ENCODE measurements around the gene TARBP1.

TARBP1 gene

GRCh38 chr1:234396092-234396491 lies 82.9 kb downstream of the TARBP1 start:
- Histone ChIP-seq H3K79me2 (ENCODE audit: insufficient read depth, low read length) (no peaks in the 10 kb centered on the region), H3K9ac (ENCODE audit: low read depth, low read length) (no peak overlapping the region), H3K4me2 (ENCODE audit: insufficient read depth, low read length) (no peak overlapping the region), H3K27ac (ENCODE audit: low read length) (no peak overlapping the region), H3K27me3 (ENCODE audit: insufficient read depth, low read length, poor library complexity) (no peaks in the 10 kb centered on the region), H3K9me3 (ENCODE audit: insufficient read depth, low read length, severe bottlenecking) (no peaks in the 10 kb centered on the region), H3K4me1 (ENCODE audit: insufficient read depth, low read length) (peaks cover 8% of the 10 kb centered on the region), H4K20me1 (ENCODE audit: insufficient read depth, low read length) (no peaks in the 10 kb centered on the region), H2AFZ (ENCODE audit: low read depth, low read length) (no peak overlapping the region), H3K4me3 (ENCODE audit: low read depth in 1 of 2, low read length in 2 of 2) (no peak overlapping the region), H3K36me3 (ENCODE audit: insufficient read depth, low read length) (peaks cover 66% of the 10 kb centered on the region)
- TF ChIP-seq CTCF (IDR thresholded peaks at IDR 0.05; ENCODE audit: borderline replicate concordance, extremely low read depth, low read length, poor library complexity, severe bottlenecking) = no peak
- no peak for ATAC-seq (ENCODE audit: insufficient read depth, low read depth)
- DNase-seq = no peak

- DNase-seq = no peak
- no peaks in the 10 kb centered on the region for H4K20me1 ChIP-seq (ENCODE audit: insufficient read depth, low read length)
These were observed 83.7 kb downstream of the TARBP1 start for GRCh38 chr1:234395297-234395696.

GRCh38 chr1:234393190-234393589 lies 85.8 kb downstream of the TARBP1 start:
- Histone ChIP-seq H2AFZ (ENCODE audit: low read depth, low read length) (no peak overlapping the region), H3K9me3 (ENCODE audit: insufficient read depth, low read length, severe bottlenecking) (no peaks in the 10 kb centered on the region), H3K4me1 (ENCODE audit: insufficient read depth, low read length) (no peaks in the 10 kb centered on the region), H3K36me3 (ENCODE audit: insufficient read depth, low read length) (peaks cover 58% of the 10 kb centered on the region), H3K4me3 (ENCODE audit: low read depth in 1 of 2, low read length in 2 of 2) (no peak overlapping the region), H3K27me3 (ENCODE audit: insufficient read depth, low read length, poor library complexity) (no peaks in the 10 kb centered on the region), H3K79me2 (ENCODE audit: insufficient read depth, low read length) (no peaks in the 10 kb centered on the region), H3K9ac (ENCODE audit: low read depth, low read length) (no peak overlapping the region), H4K20me1 (ENCODE audit: insufficient read depth, low read length) (no peaks in the 10 kb centered on the region), H3K4me2 (ENCODE audit: insufficient read depth, low read length) (no peak overlapping the region), H3K27ac (ENCODE audit: low read length) (no peak overlapping the region)
- no peak for TF ChIP-seq CTCF (IDR thresholded peaks at IDR 0.05; ENCODE audit: borderline replicate concordance, extremely low read depth, low read length, poor library complexity, severe bottlenecking)
- TF ChIP-seq EZH2 (IDR thresholded peaks at IDR 0.05; ENCODE audit: borderline replicate concordance, low read depth, low read length, severe bottlenecking) = no peak
- ATAC-seq (ENCODE audit: insufficient read depth, low read depth) (no peak), DNase-seq (no peak)

More at GRCh38 chr1:234395297-234395696, 83.7 kb downstream of the TARBP1 start:
- no peak for TF ChIP-seq EZH2 (IDR thresholded peaks at IDR 0.05; ENCODE audit: borderline replicate concordance, low read depth, low read length, severe bottlenecking)
- no peak for TF ChIP-seq CTCF (IDR thresholded peaks at IDR 0.05; ENCODE audit: borderline replicate concordance, extremely low read depth, low read length, poor library complexity, severe bottlenecking)
- H3K4me3 ChIP-seq (ENCODE audit: low read depth in 1 of 2, low read length in 2 of 2) = no peak overlapping the region
- H3K9me3 ChIP-seq (ENCODE audit: insufficient read depth, low read length, severe bottlenecking) = no peaks in the 10 kb centered on the region
- no peak overlapping the region for H3K27ac ChIP-seq (ENCODE audit: low read length)
- no peaks in the 10 kb centered on the region for H3K27me3 ChIP-seq (ENCODE audit: insufficient read depth, low read length, poor library complexity)
- peaks cover 67% of the 10 kb centered on the region for H3K36me3 ChIP-seq (ENCODE audit: insufficient read depth, low read length)
- H3K79me2 ChIP-seq (ENCODE audit: insufficient read depth, low read length) = no peaks in the 10 kb centered on the region
- ATAC-seq (ENCODE audit: insufficient read depth, low read depth) = no peak
- no peak overlapping the region for H3K9ac ChIP-seq (ENCODE audit: low read depth, low read length)
- no peak overlapping the region for H2AFZ ChIP-seq (ENCODE audit: low read depth, low read length)
- peaks cover under 1% of the 10 kb centered on the region; the same call in 1 of the 2 replicates for H3K4me1 ChIP-seq (ENCODE audit: insufficient read depth, low read length)
- H3K4me2 ChIP-seq (ENCODE audit: insufficient read depth, low read length) = no peak overlapping the region

- Histone ChIP-seq H3K4me1 (ENCODE audit: insufficient read depth, low read length) (no peaks in the 10 kb centered on the region), H3K27ac (ENCODE audit: low read length) (no peak overlapping the region), H3K9me3 (ENCODE audit: insufficient read depth, low read length, severe bottlenecking) (no peaks in the 10 kb centered on the region), H3K4me2 (ENCODE audit: insufficient read depth, low read length) (no peak overlapping the region), H4K20me1 (ENCODE audit: insufficient read depth, low read length) (no peaks in the 10 kb centered on the region), H3K27me3 (ENCODE audit: insufficient read depth, low read length, poor library complexity) (no peaks in the 10 kb centered on the region), H3K79me2 (ENCODE audit: insufficient read depth, low read length) (no peaks in the 10 kb centered on the region), H3K36me3 (ENCODE audit: insufficient read depth, low read length) (peaks cover 31% of the 10 kb centered on the region), H2AFZ (ENCODE audit: low read depth, low read length) (no peak overlapping the region), H3K4me3 (ENCODE audit: low read depth in 1 of 2, low read length in 2 of 2) (no peak overlapping the region), H3K9ac (ENCODE audit: low read depth, low read length) (no peak overlapping the region)
- ATAC-seq (ENCODE audit: insufficient read depth, low read depth) (no peak), DNase-seq (no peak)
- no peak for TF ChIP-seq EZH2 (IDR thresholded peaks at IDR 0.05; ENCODE audit: borderline replicate concordance, low read depth, low read length, severe bottlenecking)
These were observed 90.9 kb downstream of the TARBP1 start for GRCh38 chr1:234388094-234388493.
